ENCODE data around the gene DPP4. TPM values are rescaled to one million over a fixed set of nuclear protein-coding genes. Genes with fewer than 3 reads are reported as not detected.

The DPP4 gene
- total and polyA plus RNA-seq, 2 experiments from 2014 or later = 1.5 to 2.8 TPM

GRCh38 chr2:162025121-162025911, 48.7 kb downstream of the DPP4 start:
- H3K9me3 Mint-ChIP-seq = no peaks in the 10 kb centered on the region
- Histone ChIP-seq H3K4me1 (ENCODE audit: insufficient read depth) (peaks cover 6% of the 10 kb centered on the region; the same call in 1 of the 2 replicates), H3K79me2 (replicated peaks; ENCODE audit: insufficient read depth) (no peaks in the 10 kb centered on the region), H3K27ac (ENCODE audit: low read depth) (no peak overlapping the region), H3K9me2 (ENCODE audit: insufficient read depth) (no peaks in the 10 kb centered on the region), H2AFZ (no peak overlapping the region), H3F3A (replicated peaks; ENCODE audit: low read depth) (no peaks in the 10 kb centered on the region), H3K36me3 (ENCODE audit: insufficient read depth) (no peaks in the 10 kb centered on the region), H3K4me2 (no peak overlapping the region), H4K20me1 (replicated peaks; ENCODE audit: insufficient read depth) (no peaks in the 10 kb centered on the region), H3K27me3 (ENCODE audit: insufficient read depth) (no peaks in the 10 kb centered on the region), H3K4me3 (no peak overlapping the region)
- no peak for ATAC-seq
- H3K4me3 Mint-ChIP-seq = no peak overlapping the region
- no peak for DNase-seq (ENCODE audit: low spot score)
- no peak for TF ChIP-seq JUNB (IDR thresholded peaks at IDR 0.05; ENCODE audit: unreplicated experiment)
- no peak for TF ChIP-seq ETS1 (IDR thresholded peaks at IDR 0.05)
- no peak for TF ChIP-seq CTCF (conservative IDR thresholded peaks at IDR 0.05; ENCODE audit: low read depth in 2 of 2)
- no peak for TF ChIP-seq POLR2AphosphoS5 (IDR thresholded peaks at IDR 0.05; ENCODE audit: low read depth)
- no peak for TF ChIP-seq EZH2phosphoT487 (IDR thresholded peaks at IDR 0.05; ENCODE audit: unreplicated experiment)
- no peak for TF ChIP-seq ZNF114 (CRISPR knock-in tag; IDR thresholded peaks at IDR 0.05)
- no peak for TF ChIP-seq NANOG (IDR thresholded peaks at IDR 0.05; ENCODE audit: borderline replicate concordance)
- TF ChIP-seq CREB1 (CRISPR knock-in tag; IDR thresholded peaks at IDR 0.05; ENCODE audit: low read depth) = no peak
- TF ChIP-seq ZNF331 (CRISPR knock-in tag; IDR thresholded peaks at IDR 0.05; ENCODE audit: low read depth) = no peak
- TF ChIP-seq STAT1 (IDR thresholded peaks at IDR 0.05; ENCODE audit: unreplicated experiment) = no peak
- TF ChIP-seq REST (IDR thresholded peaks at IDR 0.05; ENCODE audit: unreplicated experiment) = no peak
- H3K27me3 Mint-ChIP-seq (ENCODE audit: insufficient read depth, low read depth, poor library complexity) = peaks cover 1% of the 10 kb centered on the region
- H3K27ac Mint-ChIP-seq = peak overlapping the region; percentile 13; the same call in 1 of the 2 replicates
- H3K36me3 Mint-ChIP-seq (ENCODE audit: low read depth) = no peaks in the 10 kb centered on the region
- H3K4me1 Mint-ChIP-seq = peaks cover 8% of the 10 kb centered on the region

Measured in GM23338 (cell line).